Duodenal mucosa (tissue), 2 donors: ENCODE results near the gene SPINK9.
"Not testable (repeated sequence)": the region's sequence is repeated elsewhere in the genome, so short reads cannot be mapped to it uniquely, and the experiment has no call there.

Experiments used
- H3K27ac ChIP-seq: one replicate; pipeline ENCODE4 v1.7.0; 2013; ENCODE audit warnings: low read depth, low read length
- H3K27me3 ChIP-seq, 2 donors: one replicate each; pipeline ENCODE4 v1.7.0; 2013; ENCODE audit warnings: low read length in 2 of 2, control low read depth in 1 of 2; ENCODE audit not compliant: insufficient read depth in 2 of 2, control insufficient read depth in 1 of 2
- H3K36me3 ChIP-seq, 2 donors: one replicate each; pipeline ENCODE4 v1.7.0; 2013; ENCODE audit warnings: low read length in 2 of 2, control low read depth in 1 of 2; ENCODE audit not compliant: insufficient read depth in 2 of 2, control insufficient read depth in 1 of 2
- H3K4me1 ChIP-seq, 2 donors: one replicate each; pipeline ENCODE4 v1.7.0; 2013; ENCODE audit warnings: low read length in 2 of 2, control low read depth in 1 of 2; ENCODE audit not compliant: insufficient read depth in 2 of 2, control insufficient read depth in 1 of 2
- H3K4me3 ChIP-seq, 2 donors: one replicate each; pipeline ENCODE4 v1.7.0; 2013; ENCODE audit warnings: low read length in 2 of 2, low read depth in 1 of 2
- H3K9ac ChIP-seq, 2 donors: one replicate each; pipeline ENCODE4 v1.7.0; 2013; ENCODE audit warnings: low read length in 2 of 2, low read depth in 1 of 2
- H3K9me3 ChIP-seq, 2 donors: one replicate each; pipeline ENCODE4 v1.7.0; 2013; ENCODE audit warnings: low read length in 2 of 2, control low read depth in 1 of 2; ENCODE audit not compliant: control insufficient read depth in 1 of 2

SPINK9 gene

GRCh38 chr5:148320011-148320963 lies 15.1 kb upstream of the SPINK9 start:
- not testable (repeated sequence) for H3K27me3 ChIP-seq, H3K27ac ChIP-seq, H3K9me3 ChIP-seq, H3K36me3 ChIP-seq, H3K4me1 ChIP-seq, H3K9ac ChIP-seq
- H3K4me3 ChIP-seq: peak overlapping the region in 1 of 2 donors; percentile 50

GRCh38 chr5:148333262-148333849 lies 2.0 kb upstream of the SPINK9 start:
- H3K9ac ChIP-seq: no peak overlapping the region
- H3K9me3 ChIP-seq: no peaks in the 10 kb centered on the region
- no peaks in the 10 kb centered on the region for H3K27me3 ChIP-seq
- H3K4me1 ChIP-seq: no peaks in the 10 kb centered on the region
- no peaks in the 10 kb centered on the region for H3K36me3 ChIP-seq
- H3K4me3 ChIP-seq: no peak overlapping the region
- no peak overlapping the region for H3K27ac ChIP-seq

GRCh38 chr5:148336704-148337435 lies 1.5 kb downstream of the SPINK9 start:
- H3K9ac ChIP-seq: no peak overlapping the region
- no peaks in the 10 kb centered on the region for H3K27me3 ChIP-seq
- H3K27ac ChIP-seq: no peak overlapping the region

GRCh38 chr5:148342371-148343045 lies 7.1 kb downstream of the SPINK9 start:
- Histone ChIP-seq H3K9ac (no peak overlapping the region), H3K4me3 (no peak overlapping the region), H3K9me3 (no peaks in the 10 kb centered on the region), H3K27me3 (no peaks in the 10 kb centered on the region), H3K4me1 (no peaks in the 10 kb centered on the region), H3K27ac (no peak overlapping the region), H3K36me3 (no peaks in the 10 kb centered on the region)

More at GRCh38 chr5:148336704-148337435, 1.5 kb downstream of the SPINK9 start:
- Histone ChIP-seq H3K4me1 (no peaks in the 10 kb centered on the region), H3K9me3 (no peaks in the 10 kb centered on the region), H3K4me3 (no peak overlapping the region), H3K36me3 (no peaks in the 10 kb centered on the region)

- no peak overlapping the region for H3K4me3 ChIP-seq
- no peak overlapping the region for H3K9ac ChIP-seq
- H3K36me3 ChIP-seq: no peaks in the 10 kb centered on the region
- H3K27me3 ChIP-seq: no peaks in the 10 kb centered on the region
- H3K27ac ChIP-seq: no peak overlapping the region
- no peaks in the 10 kb centered on the region for H3K9me3 ChIP-seq
- H3K4me1 ChIP-seq: no peaks in the 10 kb centered on the region
Observed at GRCh38 chr5:148343046-148343407, 7.7 kb downstream of the SPINK9 start.

GRCh38 chr5:148343603-148344487 lies 8.5 kb downstream of the SPINK9 start:
- H3K36me3 ChIP-seq: no peaks in the 10 kb centered on the region
- H3K4me1 ChIP-seq: no peaks in the 10 kb centered on the region
- H3K4me3 ChIP-seq: no peak overlapping the region
- H3K9me3 ChIP-seq: no peaks in the 10 kb centered on the region
- H3K9ac ChIP-seq: no peak overlapping the region
- H3K27ac ChIP-seq: no peak overlapping the region
- no peaks in the 10 kb centered on the region for H3K27me3 ChIP-seq

- H3K27me3 ChIP-seq: no peaks in the 10 kb centered on the region
- no peak overlapping the region for H3K9ac ChIP-seq
- H3K4me1 ChIP-seq: no peaks in the 10 kb centered on the region
- no peak overlapping the region for H3K27ac ChIP-seq
- H3K36me3 ChIP-seq: no peaks in the 10 kb centered on the region
- no peak overlapping the region for H3K4me3 ChIP-seq
- H3K9me3 ChIP-seq: no peaks in the 10 kb centered on the region
Observed at GRCh38 chr5:148347706-148348105, 12.3 kb downstream of the SPINK9 start.

GRCh38 chr5:148352696-148353095 lies 17.3 kb downstream of the SPINK9 start:
- no peaks in the 10 kb centered on the region for H3K27me3 ChIP-seq
- H3K9ac ChIP-seq: no peak overlapping the region
- H3K27ac ChIP-seq: no peak overlapping the region
- H3K4me1 ChIP-seq: no peaks in the 10 kb centered on the region
- no peak overlapping the region for H3K4me3 ChIP-seq
- no peaks in the 10 kb centered on the region for H3K36me3 ChIP-seq
- H3K9me3 ChIP-seq: no peaks in the 10 kb centered on the region

GRCh38 chr5:148353634-148354033 lies 18.3 kb downstream of the SPINK9 start:
- Histone ChIP-seq H3K9ac (no peak overlapping the region), H3K36me3 (no peaks in the 10 kb centered on the region), H3K4me1 (no peaks in the 10 kb centered on the region), H3K9me3 (no peaks in the 10 kb centered on the region), H3K27me3 (no peaks in the 10 kb centered on the region), H3K27ac (no peak overlapping the region), H3K4me3 (no peak overlapping the region)
